ENCODE data around the gene SIRPB2. TPM values are rescaled to one million over a fixed set of nuclear protein-coding genes. Genes with fewer than 3 reads are reported as not detected.

Gene SIRPB2
- total RNA-seq, 1 donor from 2014 or later, result 3.2 TPM

DNA sequence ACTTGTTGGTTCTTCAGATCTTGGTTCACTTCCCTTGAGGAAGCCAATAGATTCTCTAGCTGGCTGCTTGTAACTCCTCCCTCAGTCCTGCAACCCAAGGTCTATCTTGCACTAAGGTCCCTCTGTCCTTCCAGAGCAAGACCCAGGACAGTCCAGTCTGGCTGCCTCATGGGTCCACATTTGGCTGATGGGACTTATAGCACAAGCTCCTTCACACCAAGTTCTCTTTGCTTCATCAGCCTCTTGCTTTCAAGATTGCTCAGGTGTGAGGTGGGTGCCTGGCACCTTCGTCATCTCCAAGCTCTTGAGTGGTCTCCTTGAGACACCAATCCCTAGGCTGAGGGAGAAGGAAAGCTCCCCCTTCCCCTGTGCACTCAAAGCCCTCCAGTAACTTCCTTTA, 52.9 kb downstream of the SIRPB2 start:
- Histone ChIP-seq H3K27me3 (ENCODE audit: low read depth) (no peaks in the 10 kb centered on the region), H3K4me1 (peaks cover 9% of the 10 kb centered on the region), H3K4me3 (no peak overlapping the region), H3K36me3 (peaks cover 27% of the 10 kb centered on the region), H3K27ac (replicated peaks) (no peak overlapping the region), H3K9me3 (replicated peaks) (no peaks in the 10 kb centered on the region)
- no peak for DNase-seq
- intact Hi-C loops (cut with micrococcal nuclease), result loop anchor here (5.0 kb wide), 1 partner anchor 126 kb away; no protein-coding TSS in a partner anchor
- TF ChIP-seq, protein P1, sequence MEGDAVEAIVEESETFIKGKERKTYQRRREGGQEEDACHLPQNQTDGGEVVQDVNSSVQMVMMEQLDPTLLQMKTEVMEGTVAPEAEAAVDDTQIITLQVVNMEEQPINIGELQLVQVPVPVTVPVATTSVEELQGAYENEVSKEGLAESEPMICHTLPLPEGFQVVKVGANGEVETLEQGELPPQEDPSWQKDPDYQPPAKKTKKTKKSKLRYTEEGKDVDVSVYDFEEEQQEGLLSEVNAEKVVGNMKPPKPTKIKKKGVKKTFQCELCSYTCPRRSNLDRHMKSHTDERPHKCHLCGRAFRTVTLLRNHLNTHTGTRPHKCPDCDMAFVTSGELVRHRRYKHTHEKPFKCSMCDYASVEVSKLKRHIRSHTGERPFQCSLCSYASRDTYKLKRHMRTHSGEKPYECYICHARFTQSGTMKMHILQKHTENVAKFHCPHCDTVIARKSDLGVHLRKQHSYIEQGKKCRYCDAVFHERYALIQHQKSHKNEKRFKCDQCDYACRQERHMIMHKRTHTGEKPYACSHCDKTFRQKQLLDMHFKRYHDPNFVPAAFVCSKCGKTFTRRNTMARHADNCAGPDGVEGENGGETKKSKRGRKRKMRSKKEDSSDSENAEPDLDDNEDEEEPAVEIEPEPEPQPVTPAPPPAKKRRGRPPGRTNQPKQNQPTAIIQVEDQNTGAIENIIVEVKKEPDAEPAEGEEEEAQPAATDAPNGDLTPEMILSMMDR (IDR thresholded peaks at IDR 0.05; ENCODE audit: borderline replicate concordance), result no peak

DNA sequence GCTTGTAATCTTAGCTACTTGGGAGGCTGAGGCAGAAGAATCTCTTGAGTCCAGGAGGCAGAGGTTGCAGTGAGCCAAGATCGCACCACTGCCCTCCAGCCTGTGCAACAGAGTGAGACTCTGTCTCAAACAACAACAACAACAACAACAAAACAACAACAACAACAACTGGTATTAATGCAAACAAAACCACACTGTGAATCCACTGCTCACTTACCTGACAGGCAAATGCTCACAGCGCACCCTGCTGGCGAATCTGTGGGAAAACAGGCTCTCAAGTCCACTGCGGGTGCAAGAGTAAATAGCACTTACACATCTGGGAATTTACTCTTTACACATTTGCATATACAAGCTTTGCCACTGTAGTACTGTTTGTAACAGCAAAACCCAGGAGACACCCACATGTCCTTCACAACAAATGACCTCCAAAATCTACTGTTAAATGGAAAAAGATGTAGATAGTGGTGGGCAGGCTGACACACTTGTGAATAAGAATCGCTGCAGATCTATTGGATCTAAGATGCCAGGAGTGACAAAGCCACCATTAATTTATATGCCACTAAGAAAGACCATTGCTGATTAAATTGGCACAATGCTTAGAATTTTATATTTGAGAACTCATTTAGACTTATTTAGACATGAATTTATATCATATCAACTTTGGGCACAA, 53.9 kb downstream of the SIRPB2 start:
- Histone ChIP-seq H3K27me3 (ENCODE audit: low read depth) (no peaks in the 10 kb centered on the region), H3K27ac (replicated peaks) (no peak overlapping the region), H3K4me1 (no peaks in the 10 kb centered on the region), H3K9me3 (replicated peaks) (no peaks in the 10 kb centered on the region), H3K4me3 (no peak overlapping the region), H3K36me3 (peaks cover 17% of the 10 kb centered on the region)
- DNase-seq, result peak; percentile 65
- intact Hi-C loops (cut with micrococcal nuclease), result loop anchor here (5.0 kb wide), 1 partner anchor 125 kb away; no protein-coding TSS in a partner anchor
- TF ChIP-seq, protein P1 (IDR thresholded peaks at IDR 0.05; ENCODE audit: borderline replicate concordance), result peak; percentile 88

DNA sequence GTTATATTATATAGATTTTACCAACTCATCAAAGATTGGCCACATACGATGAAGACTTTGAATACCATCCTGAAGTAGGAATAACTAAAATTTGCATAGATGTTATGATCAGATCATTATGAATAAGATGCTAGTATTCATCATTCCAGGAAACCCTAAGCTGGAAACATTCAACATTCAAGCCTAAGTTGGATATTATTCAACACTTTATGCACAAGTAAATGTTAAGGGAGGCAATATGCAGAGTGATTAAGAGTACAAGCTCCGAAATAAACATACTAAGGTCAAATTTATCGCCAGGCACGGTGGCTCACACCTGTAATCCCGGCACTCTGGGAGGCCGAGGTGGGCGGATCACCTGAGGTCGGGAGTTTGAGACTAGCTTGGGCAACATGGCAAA, 55.0 kb downstream of the SIRPB2 start:
- H3K27me3 ChIP-seq (ENCODE audit: low read depth), result no peaks in the 10 kb centered on the region
- intact Hi-C loops (cut with micrococcal nuclease), result loop anchor here (5.0 kb wide), 1 partner anchor 124 kb away; no protein-coding TSS in a partner anchor
- no peak overlapping the region for H3K27ac ChIP-seq (replicated peaks)
- peaks cover 8% of the 10 kb centered on the region for H3K36me3 ChIP-seq
- no peak for DNase-seq
- TF ChIP-seq, protein P1 (IDR thresholded peaks at IDR 0.05; ENCODE audit: borderline replicate concordance), result no peak
- no peak overlapping the region for H3K4me3 ChIP-seq
- no peaks in the 10 kb centered on the region for H3K4me1 ChIP-seq
- no peaks in the 10 kb centered on the region for H3K9me3 ChIP-seq (replicated peaks)

DNA sequence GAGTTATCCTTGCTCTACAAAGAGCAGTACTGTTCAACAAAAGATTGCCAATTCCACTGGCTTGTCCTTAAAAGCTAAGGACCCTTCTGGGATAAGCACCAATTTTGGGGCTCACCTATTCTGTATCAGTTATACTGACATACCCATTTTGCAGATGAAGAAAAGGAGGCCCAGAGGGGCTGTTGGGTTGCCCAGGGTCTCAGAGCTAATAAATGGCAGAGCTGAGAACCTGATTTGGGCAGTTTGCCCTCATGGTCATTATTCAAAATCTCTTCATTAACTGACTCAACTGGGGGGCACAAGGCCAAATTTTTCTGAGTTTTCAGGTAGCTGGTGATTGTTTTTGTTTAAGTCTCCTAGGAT, 55.9 kb downstream of the SIRPB2 start:
- no peaks in the 10 kb centered on the region for H3K9me3 ChIP-seq (replicated peaks)
- no peak for DNase-seq
- H3K27ac ChIP-seq (replicated peaks), result no peak overlapping the region
- H3K36me3 ChIP-seq, result peaks cover 6% of the 10 kb centered on the region
- intact Hi-C loops (cut with micrococcal nuclease), result loop anchor here (5.0 kb wide), 1 partner anchor 123 kb away; no protein-coding TSS in a partner anchor
- no peaks in the 10 kb centered on the region for H3K4me1 ChIP-seq
- H3K4me3 ChIP-seq, result no peak overlapping the region
- H3K27me3 ChIP-seq (ENCODE audit: low read depth), result no peaks in the 10 kb centered on the region
- TF ChIP-seq, protein P1 (IDR thresholded peaks at IDR 0.05; ENCODE audit: borderline replicate concordance), result no peak

DNA sequence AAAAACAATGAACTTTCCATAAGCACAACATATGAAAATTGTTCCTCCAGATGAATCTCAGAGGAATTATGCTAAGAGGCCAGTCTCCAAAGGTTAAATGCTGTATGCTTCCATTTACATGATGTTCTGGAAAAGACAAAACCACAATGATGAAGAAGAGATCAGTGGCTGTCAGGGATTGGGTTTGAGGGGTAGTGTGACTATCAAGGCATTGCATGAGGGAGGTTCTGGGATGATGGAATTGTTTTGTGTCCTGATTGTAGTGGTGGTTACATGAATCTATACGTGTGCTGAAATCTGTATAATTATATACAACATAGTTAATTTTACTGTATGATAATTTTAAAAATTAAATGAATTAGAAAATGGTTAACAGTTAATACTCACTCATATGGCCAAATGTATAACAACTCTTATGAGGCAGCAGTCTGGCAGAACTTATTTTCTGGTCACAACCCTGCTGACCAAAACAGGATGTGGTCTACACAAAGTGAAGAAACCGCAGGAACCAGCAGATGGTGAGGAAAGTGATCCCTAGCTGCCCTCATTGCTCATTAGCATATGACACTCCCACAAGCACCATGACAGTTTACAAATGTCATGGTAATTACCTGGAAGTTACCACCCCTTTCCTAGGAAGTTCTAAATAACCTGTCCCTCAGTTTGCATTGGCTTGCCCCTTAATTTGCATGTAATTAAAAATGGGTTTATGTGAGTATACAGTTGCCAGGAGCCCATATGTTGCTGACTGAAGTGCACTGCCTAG, 56.5 kb downstream of the SIRPB2 start:
- H3K36me3 ChIP-seq, result peaks cover under 1% of the 10 kb centered on the region
- DNase-seq, result no peak
- H3K4me1 ChIP-seq, result no peaks in the 10 kb centered on the region
- H3K27me3 ChIP-seq (ENCODE audit: low read depth), result no peaks in the 10 kb centered on the region
- TF ChIP-seq, protein P1 (IDR thresholded peaks at IDR 0.05; ENCODE audit: borderline replicate concordance), result no peak
- no peak overlapping the region for H3K27ac ChIP-seq (replicated peaks)
- intact Hi-C loops (cut with micrococcal nuclease), result loop anchor here (5.0 kb wide), 1 partner anchor 122 kb away; no protein-coding TSS in a partner anchor
- H3K4me3 ChIP-seq, result no peak overlapping the region
- H3K9me3 ChIP-seq (replicated peaks), result no peaks in the 10 kb centered on the region

Data from left ventricle myocardium inferior (tissue), 1 donor.